ENCODE data around the gene IL13. TPM values are rescaled to one million over a fixed set of nuclear protein-coding genes. Genes with fewer than 3 reads are reported as not detected.
"Not testable (repeated sequence)": the region's sequence is repeated elsewhere in the genome, so short reads cannot be mapped to it uniquely, and the experiment has no call there.

IL13 gene
- polyA plus RNA-seq, 2 of the 4 experiments (the other 2 are of a cell fraction): 0.13 TPM; not detected in 1

DNA sequence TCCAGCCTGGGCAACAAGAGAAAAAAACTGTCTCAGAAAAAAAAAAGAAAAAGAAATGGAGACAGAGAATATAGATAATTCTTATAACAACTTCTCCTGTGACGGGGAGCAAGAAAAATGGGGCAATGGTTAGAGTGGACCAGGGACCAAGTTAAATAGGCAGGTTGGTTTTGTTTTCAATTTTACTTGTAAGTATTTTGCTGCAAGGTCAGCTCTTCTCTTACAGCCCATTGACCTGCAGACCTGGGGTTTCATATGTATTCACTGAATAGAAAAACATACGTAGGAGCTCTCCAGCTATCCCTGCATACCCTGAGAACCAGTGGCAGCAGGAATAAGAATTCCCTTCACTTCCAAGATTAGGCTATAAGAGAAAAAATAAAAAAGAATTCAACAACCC is 29.2 kb upstream of the IL13 start:
- no peak for TF ChIP-seq RNF2 (IDR thresholded peaks at IDR 0.05; ENCODE audit: borderline replicate concordance, low read depth)
- TF ChIP-seq BHLHE40 (IDR thresholded peaks at IDR 0.05; ENCODE audit: low read depth, low read length): no peak
- TF ChIP-seq NPAS2 (CRISPR knock-in tag; IDR thresholded peaks at IDR 0.05; ENCODE audit: borderline replicate concordance): no peak
- TF ChIP-seq POLR2AphosphoS2 (conservative IDR thresholded peaks at IDR 0.05; ENCODE audit: low read length): no peak
- no peak for TF ChIP-seq TFCP2L1 (CRISPR knock-in tag; IDR thresholded peaks at IDR 0.05)
- no peak for TF ChIP-seq ZSCAN20 (CRISPR knock-in tag; IDR thresholded peaks at IDR 0.05)
- TF ChIP-seq JUN (IDR thresholded peaks at IDR 0.05): no peak
- TF ChIP-seq CHD2 (IDR thresholded peaks at IDR 0.05; ENCODE audit: low read length, partially characterized antibody): no peak
- TF ChIP-seq GATA3 (IDR thresholded peaks at IDR 0.05; ENCODE audit: borderline replicate concordance): no peak
- no peak overlapping the region for H3K27ac ChIP-seq
- H3K4me1 ChIP-seq: no peaks in the 10 kb centered on the region
- H3K4me2 ChIP-seq: no peak overlapping the region
- 95% methylated on average over 2 of the region's 2 CpGs for WGBS (ENCODE audit: missing lambda C conversion rate)
- ChIA-PET POLR2A (no interaction called here), CTCF (interaction anchor here (2.3 kb wide), 1 partner anchor 102 kb away, joined by 6 read pairs; no protein-coding TSS in a partner anchor)
- DNase-seq (ENCODE audit: low read depth in 1 of 2, low spot score in 1 of 2) (no peak), FAIRE-seq (no peak), ATAC-seq (no peak)
- H3K9me3 ChIP-seq: no peaks in the 10 kb centered on the region
- no peak overlapping the region for H3K4me3 ChIP-seq

DNA sequence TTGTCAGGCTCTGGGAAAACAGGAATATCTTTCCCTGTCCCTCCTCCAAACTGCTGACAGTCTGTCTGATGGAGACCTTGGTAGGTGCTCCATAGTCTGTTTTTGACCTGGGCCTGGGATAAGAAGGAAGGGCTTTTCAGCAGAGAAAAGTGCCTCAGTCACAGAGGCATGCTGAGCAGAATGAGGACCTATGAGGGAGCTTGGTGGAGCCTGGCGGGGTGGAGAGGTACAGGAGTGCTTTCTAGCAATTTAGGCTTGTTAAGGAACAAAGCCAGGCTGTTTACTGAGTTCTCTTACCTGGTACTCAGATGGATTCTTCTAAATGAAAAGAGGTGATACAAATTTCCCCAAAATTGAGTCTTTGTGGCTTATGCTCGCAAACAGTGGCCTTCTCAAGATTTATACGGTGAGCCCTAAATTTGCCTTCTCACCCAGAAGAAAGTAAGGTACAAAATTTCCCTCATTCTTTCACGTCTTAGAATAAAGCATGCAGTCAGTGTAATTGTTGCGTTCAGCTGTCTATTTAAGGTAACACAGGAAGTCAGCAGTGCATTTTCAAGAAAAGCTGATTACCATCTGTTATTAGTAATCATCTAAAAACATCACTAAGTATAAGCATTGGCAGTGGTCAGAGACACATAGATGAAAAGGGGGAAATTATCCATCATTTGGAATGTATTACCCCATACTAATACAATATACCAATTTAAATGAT is 28.6 kb upstream of the IL13 start:
- Histone ChIP-seq H3K9me3 (no peaks in the 10 kb centered on the region), H3K4me1 (no peaks in the 10 kb centered on the region), H3K4me3 (no peak overlapping the region), H3K27ac (no peak overlapping the region), H3K4me2 (no peak overlapping the region)
- WGBS (ENCODE audit: missing lambda C conversion rate): 90% methylated on average over 5 of the region's 5 CpGs
- no peak for TF ChIP-seq MAZ (IDR thresholded peaks at IDR 0.05; ENCODE audit: borderline replicate concordance, low read depth, low read length)
- TF ChIP-seq ZNF302 (CRISPR knock-in tag; IDR thresholded peaks at IDR 0.05): no peak
- POLR2A ChIA-PET: no interaction called here
- CTCF ChIA-PET: interaction anchor here (1.1 to 2.3 kb wide), 3 partner anchors 32 to 102 kb away, joined by 3 to 6 read pairs (median 3); no protein-coding TSS in a partner anchor
- DNase-seq (ENCODE audit: low read depth in 1 of 2, low spot score in 1 of 2): no peak
- FAIRE-seq: no peak
- ATAC-seq: no peak

DNA sequence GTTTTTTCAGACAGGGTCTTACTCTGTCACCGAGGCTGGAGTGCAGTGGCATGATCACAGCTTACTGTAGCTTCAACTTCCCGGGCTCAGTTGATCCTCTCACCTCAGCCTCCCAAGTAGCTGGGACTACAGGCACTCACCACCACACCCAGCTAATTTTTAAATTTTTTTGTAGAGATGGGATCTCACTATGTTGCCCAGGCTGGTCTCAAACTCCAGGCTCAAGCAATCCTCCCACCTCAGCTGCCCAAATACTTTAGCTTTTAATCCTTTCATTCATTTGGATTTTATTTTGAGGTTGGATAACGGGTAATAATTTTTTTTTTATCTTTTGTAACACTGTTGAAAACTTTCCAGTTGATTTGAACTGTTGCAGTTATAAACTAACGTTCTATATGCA is 24.4 kb upstream of the IL13 start:
- 94% methylated on average over 4 of the region's 4 CpGs for WGBS (ENCODE audit: missing lambda C conversion rate)
- H3K9me3 ChIP-seq; H3K4me1 ChIP-seq; DNase-seq (ENCODE audit: low read depth in 1 of 2, low spot score in 1 of 2); FAIRE-seq; POLR2A ChIA-PET; H3K4me2 ChIP-seq; H3K4me3 ChIP-seq; ATAC-seq; H3K27ac ChIP-seq: not testable (repeated sequence)
- CTCF ChIA-PET: interaction anchor here (0.8 to 1.2 kb wide), 4 partner anchors 44 to 186 kb away, joined by 3 to 4 read pairs (median 3); partner anchors contain the start of gene CCNI2

DNA sequence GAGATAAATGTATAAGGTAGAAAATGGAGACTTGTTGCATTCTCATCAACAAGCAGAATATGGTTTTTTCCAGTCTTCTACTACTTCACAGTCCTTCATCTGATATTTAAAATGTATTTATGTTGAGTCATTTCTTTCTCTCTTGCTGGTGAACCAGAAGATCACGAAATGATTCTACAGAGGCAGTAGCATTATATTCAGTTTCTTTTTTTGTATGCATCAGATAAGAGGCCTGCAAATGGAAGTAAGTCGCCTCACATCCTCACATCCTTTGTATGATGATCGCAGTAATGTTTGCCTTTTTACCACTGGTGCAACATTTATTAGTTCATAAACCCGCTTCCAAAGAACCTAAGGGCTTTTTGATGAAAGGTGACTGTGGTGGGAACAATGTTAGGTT is 22.1 kb upstream of the IL13 start:
- ChIA-PET POLR2A (no interaction called here), CTCF (no interaction called here)
- Histone ChIP-seq H3K4me2 (no peak overlapping the region), H3K4me1 (no peaks in the 10 kb centered on the region), H3K4me3 (no peak overlapping the region), H3K27ac (no peak overlapping the region), H3K9me3 (no peaks in the 10 kb centered on the region)
- TF ChIP-seq POLR2AphosphoS2 (conservative IDR thresholded peaks at IDR 0.05; ENCODE audit: low read length): no peak
- TF ChIP-seq, protein P1, sequence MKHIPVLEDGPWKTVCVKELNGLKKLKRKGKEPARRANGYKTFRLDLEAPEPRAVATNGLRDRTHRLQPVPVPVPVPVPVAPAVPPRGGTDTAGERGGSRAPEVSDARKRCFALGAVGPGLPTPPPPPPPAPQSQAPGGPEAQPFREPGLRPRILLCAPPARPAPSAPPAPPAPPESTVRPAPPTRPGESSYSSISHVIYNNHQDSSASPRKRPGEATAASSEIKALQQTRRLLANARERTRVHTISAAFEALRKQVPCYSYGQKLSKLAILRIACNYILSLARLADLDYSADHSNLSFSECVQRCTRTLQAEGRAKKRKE (CRISPR knock-in tag; IDR thresholded peaks at IDR 0.05; ENCODE audit: low read depth): no peak
- no peak for TF ChIP-seq TP53 (CRISPR knock-in tag; IDR thresholded peaks at IDR 0.05)
- no peak for TF ChIP-seq MAZ (IDR thresholded peaks at IDR 0.05; ENCODE audit: borderline replicate concordance, low read depth, low read length)
- TF ChIP-seq, protein P2, sequence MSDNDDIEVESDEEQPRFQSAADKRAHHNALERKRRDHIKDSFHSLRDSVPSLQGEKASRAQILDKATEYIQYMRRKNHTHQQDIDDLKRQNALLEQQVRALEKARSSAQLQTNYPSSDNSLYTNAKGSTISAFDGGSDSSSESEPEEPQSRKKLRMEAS (IDR thresholded peaks at IDR 0.05): no peak
- TF ChIP-seq, protein P3, sequence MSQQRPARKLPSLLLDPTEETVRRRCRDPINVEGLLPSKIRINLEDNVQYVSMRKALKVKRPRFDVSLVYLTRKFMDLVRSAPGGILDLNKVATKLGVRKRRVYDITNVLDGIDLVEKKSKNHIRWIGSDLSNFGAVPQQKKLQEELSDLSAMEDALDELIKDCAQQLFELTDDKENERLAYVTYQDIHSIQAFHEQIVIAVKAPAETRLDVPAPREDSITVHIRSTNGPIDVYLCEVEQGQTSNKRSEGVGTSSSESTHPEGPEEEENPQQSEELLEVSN (IDR thresholded peaks at IDR 0.05; ENCODE audit: borderline replicate concordance, low read depth): no peak
- TF ChIP-seq HOXB5 (CRISPR knock-in tag; IDR thresholded peaks at IDR 0.05): no peak
- TF ChIP-seq RAD21 (conservative IDR thresholded peaks at IDR 0.05 in 1 of 2, IDR thresholded peaks at IDR 0.05 in 1 of 2): no peak
- TF ChIP-seq ZSCAN20 (CRISPR knock-in tag; IDR thresholded peaks at IDR 0.05): no peak
- no peak for TF ChIP-seq ZC3H11A (IDR thresholded peaks at IDR 0.05)
- TF ChIP-seq, protein P4, sequence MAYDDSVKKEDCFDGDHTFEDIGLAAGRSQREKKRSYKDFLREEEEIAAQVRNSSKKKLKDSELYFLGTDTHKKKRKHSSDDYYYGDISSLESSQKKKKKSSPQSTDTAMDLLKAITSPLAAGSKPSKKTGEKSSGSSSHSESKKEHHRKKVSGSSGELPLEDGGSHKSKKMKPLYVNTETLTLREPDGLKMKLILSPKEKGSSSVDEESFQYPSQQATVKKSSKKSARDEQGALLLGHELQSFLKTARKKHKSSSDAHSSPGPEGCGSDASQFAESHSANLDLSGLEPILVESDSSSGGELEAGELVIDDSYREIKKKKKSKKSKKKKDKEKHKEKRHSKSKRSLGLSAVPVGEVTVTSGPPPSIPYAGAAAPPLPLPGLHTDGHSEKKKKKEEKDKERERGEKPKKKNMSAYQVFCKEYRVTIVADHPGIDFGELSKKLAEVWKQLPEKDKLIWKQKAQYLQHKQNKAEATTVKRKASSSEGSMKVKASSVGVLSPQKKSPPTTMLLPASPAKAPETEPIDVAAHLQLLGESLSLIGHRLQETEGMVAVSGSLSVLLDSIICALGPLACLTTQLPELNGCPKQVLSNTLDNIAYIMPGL (CRISPR knock-in tag; IDR thresholded peaks at IDR 0.05; ENCODE audit: borderline replicate concordance): no peak
- no peak for TF ChIP-seq EHF (CRISPR knock-in tag; IDR thresholded peaks at IDR 0.05)
- TF ChIP-seq HEYL (CRISPR knock-in tag; IDR thresholded peaks at IDR 0.05): no peak
- no peak for TF ChIP-seq MYC (IDR thresholded peaks at IDR 0.05; ENCODE audit: borderline replicate concordance, low read length)
- no peak for TF ChIP-seq CHD2 (IDR thresholded peaks at IDR 0.05; ENCODE audit: low read length, partially characterized antibody)
- TF ChIP-seq PHF8 (IDR thresholded peaks at IDR 0.05; ENCODE audit: borderline replicate concordance, low read depth): no peak
- no peak for TF ChIP-seq RCOR1 (IDR thresholded peaks at IDR 0.05; ENCODE audit: low read depth, low read length)
- TF ChIP-seq NR3C1 (IDR thresholded peaks at IDR 0.05): no peak
- TF ChIP-seq RFX5 (IDR thresholded peaks at IDR 0.05): no peak
- ATAC-seq: no peak
- no peak for FAIRE-seq
- 98% methylated on average over 4 of the region's 4 CpGs for WGBS (ENCODE audit: missing lambda C conversion rate)
- no peak for DNase-seq (ENCODE audit: low read depth in 1 of 2, low spot score in 1 of 2)

Measured in A549 (cell line).